BLaER1 treated with 17β-estradiol and CSF1 and Interleukin-3, amounts not matched to agents 10 nM and 100 nM (cell line): ENCODE data around the gene TBC1D16.

Source experiments
- H3K27ac ChIP-seq, 11 experiments: shearing (Covaris generic); formaldehyde crosslinking; 2 replicates each; pipeline ENCODE4 v1.8.1; 2022
- H3K27me3 ChIP-seq, 11 experiments: shearing (Covaris generic); formaldehyde crosslinking; 2 replicates each; pipeline ENCODE4 v1.8.1; 2022
- H3K36me3 ChIP-seq, 11 experiments: shearing (Covaris generic); formaldehyde crosslinking; 2 replicates each; pipeline ENCODE4 v1.8.1; 2022
- H3K4me1 ChIP-seq, 10 experiments: shearing (Covaris generic); formaldehyde crosslinking; 2 replicates each; pipeline ENCODE4 v1.8.1; 2022
- H3K4me2 ChIP-seq, 11 experiments: shearing (Covaris generic); formaldehyde crosslinking; 2 replicates each; pipeline ENCODE4 v1.8.1; 2022
- H3K4me3 ChIP-seq, 10 experiments: shearing (Covaris generic); formaldehyde crosslinking; 2 replicates each; pipeline ENCODE4 v1.8.1; 2022
- H3K9ac ChIP-seq, 11 experiments: shearing (Covaris generic); formaldehyde crosslinking; 2 replicates each; pipeline ENCODE4 v1.8.1; 2022
- H3K9me3 ChIP-seq, 11 experiments: shearing (Covaris generic); formaldehyde crosslinking; replicated peaks in 1 of 11; 2 replicates each; pipeline ENCODE4 v1.8.1; 2022
- H4K20me1 ChIP-seq, 11 experiments: shearing (Covaris generic); formaldehyde crosslinking; 2 replicates each; pipeline ENCODE4 v1.8.1; 2022
- Cebpa-rat ChIP-seq, 11 experiments: shearing (Covaris generic); IDR thresholded peaks; 2 replicates each; pipeline ENCODE4 v1.8.1; 2022

Gene TBC1D16

DNA sequence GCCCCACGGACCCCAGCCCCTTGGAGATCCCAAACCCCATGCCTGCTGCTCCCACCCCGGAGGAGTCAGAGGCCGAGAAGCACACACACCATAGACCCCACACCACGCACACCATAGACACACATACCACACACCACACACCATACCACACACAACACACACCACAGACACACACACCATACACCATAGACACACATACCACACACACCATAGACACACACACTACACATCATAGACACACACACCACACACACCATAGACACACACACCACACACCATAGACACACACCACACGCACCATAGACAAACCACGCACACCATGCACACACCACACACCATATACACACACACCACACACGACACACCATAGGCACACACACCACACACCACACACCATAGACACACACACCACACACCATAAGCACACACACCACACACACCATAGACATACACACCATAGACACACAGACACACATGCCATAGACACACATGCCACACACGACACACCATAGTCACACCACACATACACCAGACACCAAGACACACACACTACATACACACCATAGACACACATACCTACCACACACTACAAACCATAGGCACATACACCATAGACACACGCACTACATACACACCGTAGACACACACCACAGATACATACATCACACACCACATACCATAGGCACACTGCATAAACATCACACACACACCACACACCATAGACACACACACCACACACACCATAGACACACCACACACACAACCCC lies 11.3 kb downstream of the TBC1D16 start:
- no peaks in the 10 kb centered on the region; a peak in 1 of 22 replicates for H3K36me3 ChIP-seq
- peak overlapping the region in 3 of 11 experiments; percentile 4 to 34 (median 27); a peak in 3 of 22 replicates for H3K27ac ChIP-seq
- no peak for TF ChIP-seq Cebpa-rat (IDR thresholded peaks at IDR 0.05)
- peaks cover 0 to 56% (median 28%) of the 10 kb centered on the region in 11 experiments; a peak in 14 of 22 replicates for H4K20me1 ChIP-seq
- H3K4me2 ChIP-seq, result no peak overlapping the region
- H3K9me3 ChIP-seq, result no peaks in the 10 kb centered on the region
- H3K4me1 ChIP-seq, result peaks cover 15 to 32% (median 20%) of the 10 kb centered on the region in 10 experiments
- H3K9ac ChIP-seq, result no peak overlapping the region
- no peak overlapping the region for H3K4me3 ChIP-seq
- H3K27me3 ChIP-seq, result no peaks in the 10 kb centered on the region

- peaks cover 0 to 58% (median 32%) of the 10 kb centered on the region in 11 experiments; a peak in 15 of 22 replicates for H4K20me1 ChIP-seq
- H3K4me3 ChIP-seq, result no peak overlapping the region
- no peaks in the 10 kb centered on the region for H3K27me3 ChIP-seq
- no peak overlapping the region for H3K9ac ChIP-seq
- no peaks in the 10 kb centered on the region; a peak in 1 of 22 replicates for H3K36me3 ChIP-seq
- no peak for TF ChIP-seq Cebpa-rat (IDR thresholded peaks at IDR 0.05)
- H3K27ac ChIP-seq, result peak overlapping the region in 1 of 11 experiments; percentile 4; a peak in 2 of 22 replicates
- H3K9me3 ChIP-seq, result no peaks in the 10 kb centered on the region
- no peak overlapping the region for H3K4me2 ChIP-seq
- peaks cover 7 to 24% (median 12%) of the 10 kb centered on the region in 10 experiments for H3K4me1 ChIP-seq
These were observed 12.0 kb downstream of the TBC1D16 start for GRCh38 chr17:80023481-80024205.

- Histone ChIP-seq H3K9ac (no peak overlapping the region), H3K27me3 (no peaks in the 10 kb centered on the region), H3K27ac (no peak overlapping the region), H3K4me1 (peaks cover 0 to 16% (median 8%) of the 10 kb centered on the region in 10 experiments; a peak in 10 of 20 replicates), H3K4me2 (no peak overlapping the region), H4K20me1 (peaks cover 0 to 67% (median 39%) of the 10 kb centered on the region in 11 experiments; a peak in 14 of 22 replicates), H3K4me3 (no peak overlapping the region), H3K9me3 (no peaks in the 10 kb centered on the region), H3K36me3 (no peaks in the 10 kb centered on the region)
- no peak for TF ChIP-seq Cebpa-rat (IDR thresholded peaks at IDR 0.05)
These were observed 14.1 kb downstream of the TBC1D16 start for GRCh38 chr17:80021600-80021999.

DNA sequence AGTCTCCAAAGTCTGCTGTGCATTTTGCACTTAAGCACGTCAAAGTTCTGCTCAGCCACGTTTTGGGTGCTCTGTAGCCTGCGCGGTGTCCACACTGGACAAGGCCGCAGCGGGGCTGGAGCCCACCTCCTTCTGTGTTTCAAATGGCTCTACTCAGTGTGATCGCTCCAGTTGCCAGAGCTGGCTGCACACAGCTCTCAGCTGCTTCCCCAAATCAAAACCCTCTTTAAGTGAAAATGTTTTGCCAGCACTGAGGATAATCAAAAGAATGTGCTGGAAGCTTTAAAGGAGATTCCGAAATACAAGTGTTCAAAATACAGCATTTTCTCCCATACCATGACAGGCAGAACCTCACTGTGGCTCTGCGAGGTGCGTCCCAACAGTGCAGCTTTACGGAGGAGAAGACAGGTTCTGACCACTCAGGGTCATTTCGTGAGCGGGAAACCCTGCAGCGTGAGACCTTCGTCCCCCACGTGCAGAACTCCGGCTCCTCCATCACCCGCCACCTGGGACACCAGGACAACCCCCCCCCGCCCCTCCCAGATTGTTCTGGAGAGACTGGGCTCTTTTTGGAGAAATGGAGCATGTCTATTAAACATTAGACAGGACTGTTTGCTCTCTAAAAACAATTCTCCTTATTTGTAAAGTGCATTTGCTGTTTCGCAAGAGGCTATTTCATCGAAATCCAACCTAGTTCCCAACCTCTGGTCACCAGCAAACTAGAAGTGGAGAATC lies 16.6 kb downstream of the TBC1D16 start:
- Histone ChIP-seq H3K27me3 (no peaks in the 10 kb centered on the region), H3K4me2 (no peak overlapping the region), H4K20me1 (peaks cover 0 to 60% (median 35%) of the 10 kb centered on the region in 11 experiments; a peak in 14 of 22 replicates), H3K9ac (no peak overlapping the region), H3K27ac (no peak overlapping the region), H3K4me3 (no peak overlapping the region), H3K9me3 (peaks cover 7 to 18% (median 10%) of the 10 kb centered on the region in 11 experiments; a peak in 21 of 22 replicates), H3K4me1 (peaks cover 0 to 12% (median 7%) of the 10 kb centered on the region in 10 experiments; a peak in 9 of 20 replicates), H3K36me3 (peaks cover 0 to 15% (median 0%) of the 10 kb centered on the region in 11 experiments; a peak in 5 of 22 replicates)
- TF ChIP-seq Cebpa-rat (IDR thresholded peaks at IDR 0.05), result no peak

GRCh38 chr17:80017226-80018010 lies 18.3 kb downstream of the TBC1D16 start:
- no peak for TF ChIP-seq Cebpa-rat (IDR thresholded peaks at IDR 0.05)
- Histone ChIP-seq H3K27me3 (no peaks in the 10 kb centered on the region), H3K4me1 (peaks cover 0 to 12% (median 7%) of the 10 kb centered on the region in 10 experiments; a peak in 8 of 20 replicates), H3K9ac (no peak overlapping the region), H3K4me2 (peak overlapping the region in 5 of 11 experiments; percentile 18 to 50 (median 29); a peak in 7 of 22 replicates), H3K9me3 (peaks cover 8 to 25% (median 15%) of the 10 kb centered on the region in 11 experiments; a peak in 21 of 22 replicates), H3K27ac (no peak overlapping the region), H3K4me3 (no peak overlapping the region), H4K20me1 (peaks cover 0 to 44% (median 25%) of the 10 kb centered on the region in 11 experiments; a peak in 13 of 22 replicates), H3K36me3 (peaks cover 0 to 32% (median 12%) of the 10 kb centered on the region in 11 experiments; a peak in 16 of 22 replicates)

DNA sequence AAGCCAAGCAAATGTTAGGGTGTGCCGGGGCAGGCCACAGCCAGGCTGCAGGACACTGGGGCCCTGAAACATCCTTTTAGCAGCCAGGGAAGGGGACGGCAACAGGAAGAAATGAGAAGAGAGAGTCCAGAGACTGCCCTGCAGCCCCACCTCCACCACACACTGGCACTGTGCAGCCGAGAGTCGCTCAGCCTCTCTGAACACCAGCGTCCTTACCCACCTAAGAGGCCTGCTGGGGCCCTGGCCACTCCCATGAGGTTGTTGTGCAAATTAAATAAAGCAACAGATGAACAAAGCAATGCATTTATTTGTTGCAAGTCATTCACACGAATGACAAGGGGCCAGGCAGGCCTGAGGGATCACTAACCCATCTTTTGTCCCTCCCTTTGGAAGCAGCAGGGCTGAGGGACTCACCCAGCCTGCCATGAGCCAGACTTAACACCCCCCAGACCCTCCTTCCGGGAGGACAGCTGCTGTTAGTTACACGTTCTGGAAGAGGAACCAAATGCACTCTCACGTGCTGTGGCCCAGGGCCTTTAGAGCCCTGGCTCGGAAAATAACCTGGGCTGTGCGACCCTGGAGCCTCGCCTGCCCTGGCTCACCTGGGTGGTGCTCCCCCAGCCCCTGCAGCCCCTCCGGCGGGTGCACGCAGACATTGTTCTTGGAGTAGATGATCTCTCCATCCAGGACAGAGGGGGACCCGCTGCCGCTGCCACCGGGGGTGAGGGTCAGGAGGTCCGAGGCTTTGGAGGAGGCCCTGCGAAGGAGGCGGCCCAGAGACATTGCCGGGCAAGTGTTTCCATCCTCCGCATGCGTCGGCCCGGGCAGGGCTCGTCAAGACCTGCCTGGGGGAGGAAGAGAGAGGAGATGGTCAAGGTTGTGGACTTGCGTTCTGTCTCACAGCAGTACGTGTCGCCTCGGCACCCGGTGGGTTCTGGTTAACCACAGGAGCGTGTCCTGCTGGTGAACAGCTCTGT lies 22.6 kb downstream of the TBC1D16 start:
- H3K36me3 ChIP-seq, result peaks cover 0 to 60% (median 23%) of the 10 kb centered on the region in 11 experiments; a peak in 16 of 22 replicates
- no peak overlapping the region for H3K9ac ChIP-seq
- no peaks in the 10 kb centered on the region for H3K27me3 ChIP-seq
- no peak for TF ChIP-seq Cebpa-rat (IDR thresholded peaks at IDR 0.05)
- no peak overlapping the region for H3K4me2 ChIP-seq
- H3K27ac ChIP-seq, result no peak overlapping the region
- peaks cover 0 to 22% (median 10%) of the 10 kb centered on the region in 11 experiments; a peak in 9 of 22 replicates for H4K20me1 ChIP-seq
- peaks cover 0 to 20% (median 9%) of the 10 kb centered on the region in 10 experiments; a peak in 10 of 20 replicates for H3K4me1 ChIP-seq
- H3K9me3 ChIP-seq, result peaks cover 8 to 25% (median 15%) of the 10 kb centered on the region in 11 experiments; a peak in 21 of 22 replicates
- H3K4me3 ChIP-seq, result no peak overlapping the region

- TF ChIP-seq Cebpa-rat (IDR thresholded peaks at IDR 0.05), result no peak
- Histone ChIP-seq H3K9ac (no peak overlapping the region), H4K20me1 (peaks cover 0 to 23% (median 6%) of the 10 kb centered on the region in 11 experiments; a peak in 9 of 22 replicates), H3K27ac (no peak overlapping the region), H3K4me3 (no peak overlapping the region), H3K4me2 (peak overlapping the region in 1 of 11 experiments; percentile 19; a peak in 3 of 22 replicates), H3K27me3 (no peaks in the 10 kb centered on the region), H3K9me3 (peaks cover 8 to 25% (median 15%) of the 10 kb centered on the region in 11 experiments; a peak in 21 of 22 replicates), H3K36me3 (peaks cover 0 to 60% (median 23%) of the 10 kb centered on the region in 11 experiments; a peak in 16 of 22 replicates), H3K4me1 (peaks cover 0 to 13% (median 5%) of the 10 kb centered on the region in 10 experiments; a peak in 10 of 20 replicates)
These were observed 23.6 kb downstream of the TBC1D16 start for GRCh38 chr17:80011989-80012555.
